ENCODE results near the gene STPG3. TPM values are rescaled to one million over a fixed set of nuclear protein-coding genes. Genes with fewer than 3 reads are reported as not detected.

STPG3 gene
- total RNA-seq, 1 donor from 2014 or later, result 0.31 TPM

GRCh38 chr9:137229903-137230704, 21.0 kb upstream of the STPG3 start:
- Mint-ChIP-seq H3K4me1 (ENCODE audit: unreplicated experiment) (peaks cover 5% of the 10 kb centered on the region), H3K4me3 (no peak overlapping the region), H3K36me3 (no peaks in the 10 kb centered on the region), H3K27ac (no peak overlapping the region), H3K27me3 (peaks cover 3% of the 10 kb centered on the region), H3K9me3 (no peaks in the 10 kb centered on the region)
- DNase-seq (ENCODE audit: extremely low spot score, unreplicated experiment), result no peak
- TF ChIP-seq CTCF (conservative IDR thresholded peaks at IDR 0.05), result no peak

- no peaks in the 10 kb centered on the region for H3K36me3 Mint-ChIP-seq
- H3K4me3 Mint-ChIP-seq, result no peak within 1 kb of the TSS
- peaks cover 5% of the 10 kb centered on the region for H3K4me1 Mint-ChIP-seq (ENCODE audit: unreplicated experiment)
- H3K27me3 Mint-ChIP-seq, result peaks cover 3% of the 10 kb centered on the region
- no peaks in the 10 kb centered on the region for H3K9me3 Mint-ChIP-seq
- H3K27ac Mint-ChIP-seq, result no peak within 1 kb of the TSS
- TF ChIP-seq CTCF (conservative IDR thresholded peaks at IDR 0.05), result no peak
- DNase-seq (ENCODE audit: extremely low spot score, unreplicated experiment), result no peak
These were observed 20.2 kb upstream of the STPG3 start, which contains the start of gene SLC34A3 for GRCh38 chr9:137230705-137231371. TSS of gene SLC34A3 (plus strand) at chr9:137230901. CDS start at chr9:137231703, 802 bp downstream.

GRCh38 chr9:137231372-137232039, 19.6 kb upstream of the STPG3 start:
- peaks cover 5% of the 10 kb centered on the region for H3K4me1 Mint-ChIP-seq (ENCODE audit: unreplicated experiment)
- H3K27ac Mint-ChIP-seq, result no peak overlapping the region
- H3K27me3 Mint-ChIP-seq, result peaks cover 3% of the 10 kb centered on the region
- H3K9me3 Mint-ChIP-seq, result no peaks in the 10 kb centered on the region
- H3K4me3 Mint-ChIP-seq, result no peak overlapping the region
- no peak for TF ChIP-seq CTCF (conservative IDR thresholded peaks at IDR 0.05)
- no peaks in the 10 kb centered on the region for H3K36me3 Mint-ChIP-seq
- DNase-seq (ENCODE audit: extremely low spot score, unreplicated experiment), result no peak

DNA sequence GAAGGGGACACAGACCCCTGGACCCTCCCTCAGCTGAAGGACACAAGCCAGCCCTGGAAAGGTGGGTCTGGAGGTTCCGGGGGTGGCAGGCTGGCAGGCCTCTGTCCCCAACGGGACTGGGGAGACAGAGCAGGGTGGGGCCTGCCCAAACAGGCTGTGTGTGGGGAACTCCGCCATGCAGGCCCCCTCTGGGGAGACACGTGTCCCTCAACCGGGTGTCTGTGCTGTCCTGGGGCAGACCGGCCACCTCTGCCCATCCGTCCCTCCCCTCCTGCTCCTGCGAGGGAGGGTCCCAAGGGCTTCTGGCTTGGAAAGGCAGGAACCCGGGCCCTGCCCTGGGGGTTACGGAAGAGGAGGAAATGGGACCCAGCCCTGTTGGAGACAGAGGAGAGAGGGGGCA, 19.0 kb upstream of the STPG3 start:
- Mint-ChIP-seq H3K36me3 (no peaks in the 10 kb centered on the region), H3K4me3 (no peak overlapping the region)

More for the DNA sequence above, 19.0 kb upstream of the STPG3 start:
- H3K4me1 Mint-ChIP-seq (ENCODE audit: unreplicated experiment), result peaks cover 5% of the 10 kb centered on the region
- H3K27ac Mint-ChIP-seq, result no peak overlapping the region
- peaks cover 3% of the 10 kb centered on the region for H3K27me3 Mint-ChIP-seq
- H3K9me3 Mint-ChIP-seq, result no peaks in the 10 kb centered on the region
- no peak for TF ChIP-seq CTCF (conservative IDR thresholded peaks at IDR 0.05)
- DNase-seq (ENCODE audit: extremely low spot score, unreplicated experiment), result no peak

Data from type B pancreatic cell (in vitro differentiated cells).